ENCODE measurements around the gene SPARCL1.

DNA sequence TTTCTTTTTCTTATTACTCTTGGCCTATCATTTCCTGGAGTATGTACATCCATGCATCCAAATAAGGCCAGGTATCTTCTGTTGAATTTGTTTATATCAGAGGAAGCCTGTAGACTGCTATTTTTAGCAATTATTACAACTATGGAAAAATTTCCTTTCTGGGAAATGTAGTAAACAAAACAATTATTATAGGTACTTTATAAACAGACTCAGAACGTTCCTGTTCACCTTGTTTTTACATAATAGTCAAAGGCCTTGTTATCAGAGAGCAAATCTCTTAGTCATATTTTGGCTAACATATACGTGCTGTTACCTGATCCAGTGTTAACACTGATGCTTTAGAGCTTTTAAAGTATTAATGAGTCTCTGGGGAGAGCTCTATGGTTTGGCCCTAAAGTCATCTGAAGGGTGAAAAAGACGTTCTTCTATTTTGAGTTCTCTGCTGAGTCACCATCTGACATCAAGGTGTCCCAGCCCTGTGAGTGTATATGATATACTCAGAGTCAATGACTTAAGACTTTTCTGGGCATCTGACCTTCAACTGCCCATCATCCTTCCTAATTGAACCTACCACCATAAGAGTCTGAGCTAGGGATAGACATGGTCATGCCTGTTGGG lies 7.3 kb downstream of the SPARCL1 start:
- TF ChIP-seq CTCF (IDR thresholded peaks at IDR 0.05; ENCODE audit: poor library complexity) (no peak), EZH2phosphoT487 (IDR thresholded peaks at IDR 0.05; ENCODE audit: low read depth, severe bottlenecking, unreplicated experiment) (no peak), EZH2 (IDR thresholded peaks at IDR 0.05; ENCODE audit: borderline replicate concordance) (no peak)

Data from hepatocyte (in vitro differentiated cells).